ENCODE measurements around the gene ATF6B.

- no peak for TF ChIP-seq CTCF (IDR thresholded peaks at IDR 0.05; ENCODE audit: low read depth, low read length)
- TF ChIP-seq EZH2phosphoT487 (IDR thresholded peaks at IDR 0.05; ENCODE audit: low read depth): no peak
Measured at GRCh38 chr6:32113386-32114352, 14.4 kb downstream of the ATF6B start.
